ENCODE results near the gene PPP1R37. TPM values are rescaled to one million over a fixed set of nuclear protein-coding genes. Genes with fewer than 3 reads are reported as not detected.

PPP1R37 gene
- total and polyA plus RNA-seq, 2 donors (not counting 1 experiment from before 2014, with no cell fraction given) = 11.3 to 36.0 TPM

- Histone ChIP-seq H3K9ac (ENCODE audit: insufficient read depth, low read length) (no peak overlapping the region), H3K27ac (ENCODE audit: insufficient read depth, low read length) (no peak overlapping the region), H3K36me3 (ENCODE audit: control insufficient read depth, insufficient read depth, low read length) (no peaks in the 10 kb centered on the region), H3K79me2 (ENCODE audit: control insufficient read depth, insufficient read depth, low read length) (peaks cover 79% of the 10 kb centered on the region), H3K27me3 (ENCODE audit: control insufficient read depth, insufficient read depth, low read length) (no peaks in the 10 kb centered on the region), H3K9me3 (ENCODE audit: control insufficient read depth, insufficient read depth, low read depth, low read length) (no peaks in the 10 kb centered on the region), H3K4me2 (ENCODE audit: extremely low read depth, insufficient read depth, low read length) (no peak overlapping the region), H3K4me3 (replicated peaks in 1 of 4; ENCODE audit: control extremely low read depth in 1 of 4, insufficient read depth in 1 of 4, low read depth in 3 of 4, low read length in 4 of 4) (no peak overlapping the region), H2AFZ (ENCODE audit: low read length) (no peak overlapping the region), H3K4me1 (ENCODE audit: control insufficient read depth, extremely low read depth, insufficient read depth, low read length) (peaks cover 7% of the 10 kb centered on the region), H4K20me1 (ENCODE audit: control insufficient read depth, extremely low read depth, insufficient read depth, low read length) (no peaks in the 10 kb centered on the region)
- TF ChIP-seq CTCF (conservative IDR thresholded peaks at IDR 0.05 in 1 of 2, IDR thresholded peaks at IDR 0.05 in 1 of 2; ENCODE audit: low read depth in 1 of 2, low read length in 2 of 2) (no peak), EZH2 (IDR thresholded peaks at IDR 0.05; ENCODE audit: low read length, missing control alignments) (no peak)
- DNase-seq (ENCODE audit: low read depth in 2 of 2) = no peak
Observed at GRCh38 chr19:45107621-45108150, 14.7 kb downstream of the PPP1R37 start.

GRCh38 chr19:45110851-45111266 is 17.9 kb downstream of the PPP1R37 start:
- Histone ChIP-seq H3K9me3 (ENCODE audit: control insufficient read depth, insufficient read depth, low read depth, low read length) (no peaks in the 10 kb centered on the region), H2AFZ (ENCODE audit: low read length) (no peak overlapping the region), H3K4me2 (ENCODE audit: extremely low read depth, insufficient read depth, low read length) (no peak overlapping the region), H3K27me3 (ENCODE audit: control insufficient read depth, insufficient read depth, low read length) (no peaks in the 10 kb centered on the region), H4K20me1 (ENCODE audit: control insufficient read depth, extremely low read depth, insufficient read depth, low read length) (no peaks in the 10 kb centered on the region), H3K79me2 (ENCODE audit: control insufficient read depth, insufficient read depth, low read length) (peaks cover 76% of the 10 kb centered on the region), H3K36me3 (ENCODE audit: control insufficient read depth, insufficient read depth, low read length) (no peaks in the 10 kb centered on the region), H3K4me3 (replicated peaks in 1 of 4; ENCODE audit: control extremely low read depth in 1 of 4, insufficient read depth in 1 of 4, low read depth in 3 of 4, low read length in 4 of 4) (no peak overlapping the region), H3K27ac (ENCODE audit: insufficient read depth, low read length) (no peak overlapping the region), H3K4me1 (ENCODE audit: control insufficient read depth, extremely low read depth, insufficient read depth, low read length) (no peaks in the 10 kb centered on the region), H3K9ac (ENCODE audit: insufficient read depth, low read length) (no peak overlapping the region)
- TF ChIP-seq CTCF (conservative IDR thresholded peaks at IDR 0.05 in 1 of 2, IDR thresholded peaks at IDR 0.05 in 1 of 2; ENCODE audit: low read depth in 1 of 2, low read length in 2 of 2) = no peak
- no peak for TF ChIP-seq EZH2 (IDR thresholded peaks at IDR 0.05; ENCODE audit: low read length, missing control alignments)
- DNase-seq (ENCODE audit: low read depth in 2 of 2) = no peak

GRCh38 chr19:45112111-45112827 is 19.3 kb downstream of the PPP1R37 start:
- Histone ChIP-seq H3K4me3 (replicated peaks in 1 of 4; ENCODE audit: control extremely low read depth in 1 of 4, insufficient read depth in 1 of 4, low read depth in 3 of 4, low read length in 4 of 4) (no peak overlapping the region), H4K20me1 (ENCODE audit: control insufficient read depth, extremely low read depth, insufficient read depth, low read length) (no peaks in the 10 kb centered on the region), H3K27ac (ENCODE audit: insufficient read depth, low read length) (no peak overlapping the region), H2AFZ (ENCODE audit: low read length) (no peak overlapping the region), H3K4me1 (ENCODE audit: control insufficient read depth, extremely low read depth, insufficient read depth, low read length) (no peaks in the 10 kb centered on the region), H3K9me3 (ENCODE audit: control insufficient read depth, insufficient read depth, low read depth, low read length) (no peaks in the 10 kb centered on the region), H3K9ac (ENCODE audit: insufficient read depth, low read length) (no peak overlapping the region), H3K36me3 (ENCODE audit: control insufficient read depth, insufficient read depth, low read length) (no peaks in the 10 kb centered on the region), H3K79me2 (ENCODE audit: control insufficient read depth, insufficient read depth, low read length) (peaks cover 79% of the 10 kb centered on the region), H3K4me2 (ENCODE audit: extremely low read depth, insufficient read depth, low read length) (no peak overlapping the region), H3K27me3 (ENCODE audit: control insufficient read depth, insufficient read depth, low read length) (no peaks in the 10 kb centered on the region)
- TF ChIP-seq EZH2 (IDR thresholded peaks at IDR 0.05; ENCODE audit: low read length, missing control alignments) = no peak
- no peak for DNase-seq (ENCODE audit: low read depth in 2 of 2)

All from fibroblast of lung (primary cell).